DND-41 (cell line): ENCODE data around the gene PTPRJ.

Experiments used
- CTCF ChIP-seq: IDR thresholded peaks from 2 replicates; pipeline ENCODE4 v1.5.1; 2012; ENCODE audit warnings: borderline replicate concordance, low read length, moderate library complexity, mild to moderate bottlenecking; ENCODE audit not compliant: poor library complexity, severe bottlenecking; ENCODE audit errors: extremely low read depth
- EZH2 ChIP-seq: IDR thresholded peaks from 3 replicates; pipeline ENCODE4 v1.6.1; 2012; ENCODE audit warnings: borderline replicate concordance, low read depth, mild to moderate bottlenecking, moderate library complexity, low read length, inconsistent platforms; ENCODE audit not compliant: severe bottlenecking

- TF ChIP-seq CTCF (no peak), EZH2 (peak; percentile 81)
Observed at GRCh38 chr11:47980907-47981621, 705 bp downstream of the PTPRJ start.
